ENCODE results near the gene GLT1D1. TPM values are rescaled to one million over a fixed set of nuclear protein-coding genes. Genes with fewer than 3 reads are reported as not detected.

Gene GLT1D1
- total RNA-seq, 2 donors from 2014 or later: not detected

DNA sequence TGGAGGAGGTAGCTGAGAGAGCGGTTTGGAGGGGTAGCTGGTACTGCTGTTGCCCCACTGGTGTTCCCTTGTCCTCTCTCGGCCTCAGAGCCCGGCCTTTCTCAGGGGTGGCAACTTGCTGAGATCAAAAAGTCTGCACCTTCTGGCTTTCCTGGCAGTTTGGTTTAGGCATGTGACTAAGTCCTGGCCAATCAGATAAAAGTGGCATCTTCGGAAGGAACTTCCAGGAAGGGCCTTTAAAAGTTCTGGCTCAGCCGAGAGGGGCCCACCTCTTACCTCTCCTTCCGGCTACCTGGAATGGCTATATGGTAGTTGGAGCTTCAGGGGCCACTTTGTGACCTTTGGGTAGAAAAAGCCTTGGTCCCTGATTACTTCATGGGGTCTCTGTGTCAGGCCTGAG is 152.6 kb downstream of the GLT1D1 start:
- Histone ChIP-seq H3K4me3 (no peak overlapping the region), H3K9me3 (no peaks in the 10 kb centered on the region), H3K4me1 (no peaks in the 10 kb centered on the region), H3K27ac (no peak overlapping the region), H3K36me3 (replicated peaks in 1 of 2; ENCODE audit: insufficient read depth in 1 of 2, low read depth in 2 of 2) (no peaks in the 10 kb centered on the region), H3K27me3 (no peaks in the 10 kb centered on the region)
- intact Hi-C loops (cut with DNase I): no loop called here
- 82 to 85% methylated on average over 3 to 6 of the region's 6 CpGs for WGBS, 2 donors
- TF ChIP-seq, protein P1, sequence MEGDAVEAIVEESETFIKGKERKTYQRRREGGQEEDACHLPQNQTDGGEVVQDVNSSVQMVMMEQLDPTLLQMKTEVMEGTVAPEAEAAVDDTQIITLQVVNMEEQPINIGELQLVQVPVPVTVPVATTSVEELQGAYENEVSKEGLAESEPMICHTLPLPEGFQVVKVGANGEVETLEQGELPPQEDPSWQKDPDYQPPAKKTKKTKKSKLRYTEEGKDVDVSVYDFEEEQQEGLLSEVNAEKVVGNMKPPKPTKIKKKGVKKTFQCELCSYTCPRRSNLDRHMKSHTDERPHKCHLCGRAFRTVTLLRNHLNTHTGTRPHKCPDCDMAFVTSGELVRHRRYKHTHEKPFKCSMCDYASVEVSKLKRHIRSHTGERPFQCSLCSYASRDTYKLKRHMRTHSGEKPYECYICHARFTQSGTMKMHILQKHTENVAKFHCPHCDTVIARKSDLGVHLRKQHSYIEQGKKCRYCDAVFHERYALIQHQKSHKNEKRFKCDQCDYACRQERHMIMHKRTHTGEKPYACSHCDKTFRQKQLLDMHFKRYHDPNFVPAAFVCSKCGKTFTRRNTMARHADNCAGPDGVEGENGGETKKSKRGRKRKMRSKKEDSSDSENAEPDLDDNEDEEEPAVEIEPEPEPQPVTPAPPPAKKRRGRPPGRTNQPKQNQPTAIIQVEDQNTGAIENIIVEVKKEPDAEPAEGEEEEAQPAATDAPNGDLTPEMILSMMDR (IDR thresholded peaks at IDR 0.05): no peak
- TF ChIP-seq POLR2A (IDR thresholded peaks at IDR 0.05): no peak
- ATAC-seq (no peak), DNase-seq (no peak)

DNA sequence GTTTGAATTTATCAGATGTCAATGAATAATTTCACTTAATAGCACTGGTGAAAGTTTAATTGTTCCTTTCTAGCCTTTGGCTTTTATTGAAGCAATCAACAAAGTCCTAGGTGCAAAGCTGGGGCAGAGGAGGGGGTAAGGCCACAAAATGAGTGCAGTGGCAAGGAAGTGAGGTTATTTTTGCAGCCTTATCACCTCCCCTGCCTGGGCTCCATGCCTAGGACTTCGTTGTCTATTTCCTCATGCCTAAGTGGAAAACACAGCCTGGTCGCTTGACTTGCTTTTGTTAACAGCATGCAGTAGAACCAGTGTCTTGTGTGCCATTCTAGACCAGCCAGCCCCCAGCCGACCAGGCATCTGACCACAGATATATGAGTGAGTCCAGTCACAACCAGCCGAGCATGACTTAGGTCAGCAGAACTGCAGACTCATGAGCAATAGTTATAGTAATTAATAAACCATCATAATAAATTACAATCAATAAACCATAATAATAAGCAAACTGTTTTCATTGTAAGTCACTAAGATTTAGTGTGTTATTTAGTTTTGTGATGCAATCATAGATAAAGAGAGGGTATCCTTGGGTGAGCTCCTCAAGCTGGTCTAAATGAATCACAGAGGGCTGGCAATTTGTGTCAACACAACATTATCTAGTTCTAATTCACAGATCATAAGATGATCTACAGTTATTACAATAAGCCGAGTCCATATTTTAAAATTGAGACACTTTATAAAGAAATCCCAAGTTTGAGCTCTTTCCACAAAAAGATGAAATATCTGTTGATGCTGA is 156.8 kb downstream of the GLT1D1 start:
- no peaks in the 10 kb centered on the region for H3K9me3 ChIP-seq
- WGBS, 2 donors: 29 to 37% methylated on average over 5 of the region's 5 CpGs
- H3K27me3 ChIP-seq: no peaks in the 10 kb centered on the region
- H3K36me3 ChIP-seq (replicated peaks in 1 of 2; ENCODE audit: insufficient read depth in 1 of 2, low read depth in 2 of 2): no peaks in the 10 kb centered on the region
- no peaks in the 10 kb centered on the region for H3K4me1 ChIP-seq
- no peak overlapping the region for H3K4me3 ChIP-seq
- DNase-seq (peak in 3 of 4 donors; percentile 19 to 35 (median 33)), ATAC-seq (peak; percentile 81)
- TF ChIP-seq, protein P1 (IDR thresholded peaks at IDR 0.05): no peak
- no peak for TF ChIP-seq POLR2A (IDR thresholded peaks at IDR 0.05)
- no peak overlapping the region for H3K27ac ChIP-seq
- intact Hi-C loops (cut with DNase I): no loop called here

DNA sequence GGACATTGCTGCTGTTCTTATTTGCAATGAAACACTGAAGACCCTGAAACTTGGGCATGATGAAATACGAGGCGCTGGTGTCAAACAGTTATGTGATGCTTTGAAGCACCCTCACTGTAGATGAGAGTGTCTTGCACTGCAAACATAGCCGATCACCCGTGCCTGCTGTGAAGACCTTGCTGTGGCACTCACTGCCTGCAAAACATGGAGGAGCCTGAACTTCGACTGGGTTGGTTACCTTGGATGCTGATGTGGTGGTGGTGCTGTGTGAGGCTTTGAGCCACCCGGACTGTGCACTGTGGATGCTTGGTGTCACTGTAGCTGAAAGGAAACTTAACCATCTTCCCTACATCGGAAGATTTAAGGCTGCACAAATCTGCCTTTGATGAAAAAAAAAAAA is 162.9 kb downstream of the GLT1D1 start:
- 53 to 69% methylated on average over 7 of the region's 7 CpGs for WGBS, 2 donors
- DNase-seq (no peak), ATAC-seq (no peak)
- no peak for TF ChIP-seq POLR2A (IDR thresholded peaks at IDR 0.05)
- TF ChIP-seq, protein P1 (IDR thresholded peaks at IDR 0.05): no peak
- no peaks in the 10 kb centered on the region for H3K36me3 ChIP-seq (replicated peaks in 1 of 2; ENCODE audit: insufficient read depth in 1 of 2, low read depth in 2 of 2)
- no peaks in the 10 kb centered on the region for H3K4me1 ChIP-seq
- no peak overlapping the region for H3K4me3 ChIP-seq
- H3K27ac ChIP-seq: no peak overlapping the region
- intact Hi-C loops (cut with DNase I): no loop called here
- no peaks in the 10 kb centered on the region for H3K9me3 ChIP-seq
- H3K27me3 ChIP-seq: no peaks in the 10 kb centered on the region

DNA sequence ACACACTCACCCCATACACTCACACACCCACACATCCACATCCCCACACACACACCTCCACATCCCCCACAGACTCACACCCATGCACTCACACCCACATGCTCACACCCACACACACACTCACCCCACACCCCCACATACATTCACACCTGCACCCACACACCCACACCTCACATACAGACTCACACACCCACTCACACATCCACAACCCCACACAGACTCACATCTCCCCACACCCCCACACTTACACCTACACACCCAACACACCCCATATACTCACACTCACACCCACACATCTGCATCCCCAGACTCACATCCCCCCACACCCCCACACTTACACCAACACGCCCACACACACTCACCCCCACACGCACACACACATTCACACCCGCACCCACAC is 171.8 kb downstream of the GLT1D1 start:
- ATAC-seq (no peak), DNase-seq (no peak)
- no peak for TF ChIP-seq POLR2A (IDR thresholded peaks at IDR 0.05)
- TF ChIP-seq, protein P1 (IDR thresholded peaks at IDR 0.05): no peak
- Histone ChIP-seq H3K36me3 (replicated peaks in 1 of 2; ENCODE audit: insufficient read depth in 1 of 2, low read depth in 2 of 2) (no peaks in the 10 kb centered on the region), H3K27me3 (no peaks in the 10 kb centered on the region), H3K27ac (no peak overlapping the region), H3K4me1 (no peaks in the 10 kb centered on the region), H3K4me3 (no peak overlapping the region), H3K9me3 (no peaks in the 10 kb centered on the region)
- intact Hi-C loops (cut with DNase I): no loop called here
- 70 to 78% methylated on average over 3 of the region's 3 CpGs for WGBS, 2 donors

DNA sequence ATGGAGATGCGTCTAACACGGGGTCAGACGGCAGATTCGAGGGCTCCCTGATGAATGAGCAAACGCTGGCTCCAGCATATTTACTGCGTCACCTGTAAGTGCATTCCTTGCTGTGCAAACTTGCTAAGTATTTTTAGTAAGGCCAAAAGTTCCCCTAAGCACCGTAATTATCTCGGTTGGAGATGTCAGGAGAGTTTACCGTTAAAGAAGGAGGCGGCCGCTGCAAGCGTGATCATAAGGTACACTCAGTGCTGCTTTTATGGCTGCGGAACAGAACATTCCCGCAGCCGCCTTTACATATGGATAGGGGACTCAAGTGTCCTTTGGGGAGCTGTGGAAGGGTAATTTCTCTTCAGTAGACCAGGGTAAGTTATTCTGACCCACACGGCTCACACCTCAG is 175.6 kb downstream of the GLT1D1 start:
- DNase-seq (no peak), ATAC-seq (no peak)
- no peaks in the 10 kb centered on the region for H3K36me3 ChIP-seq (replicated peaks in 1 of 2; ENCODE audit: insufficient read depth in 1 of 2, low read depth in 2 of 2)
- no peak overlapping the region for H3K27ac ChIP-seq
- H3K4me1 ChIP-seq: no peaks in the 10 kb centered on the region
- TF ChIP-seq, protein P1 (IDR thresholded peaks at IDR 0.05): no peak
- H3K27me3 ChIP-seq: no peaks in the 10 kb centered on the region
- intact Hi-C loops (cut with DNase I): no loop called here
- no peaks in the 10 kb centered on the region for H3K9me3 ChIP-seq
- no peak overlapping the region for H3K4me3 ChIP-seq
- WGBS, 2 donors: 34 to 35% methylated on average over 16 of the region's 16 CpGs

All from body of pancreas (tissue), 4 donors.